Sigmoid colon (tissue), 7 donors: Measurements from ENCODE around the gene NRXN3. TPM values are rescaled to one million over a fixed set of nuclear protein-coding genes. Genes with fewer than 3 reads are reported as not detected.
"Not testable (repeated sequence)": the region's sequence is repeated elsewhere in the genome, so short reads cannot be mapped to it uniquely, and the experiment has no call there.

Experiments
- DNase-seq: peaks from one replicate; pipeline ENCODE4 v3.0.0-alpha.2; 2019
- H3K27ac ChIP-seq, 4 donors: fragments of 200-600 bp; sonication (generic); one replicate each; pipeline ENCODE4 v1.5.1; 2016 to 2019; ENCODE audit warnings: mild to moderate bottlenecking in 1 of 4
- H3K27me3 ChIP-seq, 3 donors: fragments of 200-600 bp; sonication (generic); one replicate each; pipeline ENCODE4 v1.5.1; 2019; ENCODE audit warnings: mild to moderate bottlenecking in 1 of 3
- H3K36me3 ChIP-seq, 4 donors: fragments of 200-600 bp; sonication (generic); one replicate each; pipeline ENCODE4 v1.5.1; 2016 to 2019
- H3K4me1 ChIP-seq, 4 donors: fragments of 200-600 bp; sonication (generic); one replicate each; pipeline ENCODE4 v1.5.1; 2017 to 2019
- H3K4me3 ChIP-seq, 4 donors: fragments of 200-600 bp; sonication (generic); one replicate each; pipeline ENCODE4 v1.5.1; 2017 to 2019; ENCODE audit warnings: mild to moderate bottlenecking in 2 of 4, moderate library complexity in 1 of 4
- H3K9me3 ChIP-seq, 4 donors: fragments of 200-600 bp in 3 of 4; sonication (generic) in 3 of 4; one replicate each; pipeline versions ENCODE4 v1.5.1 to v1.6.1; 2013 to 2019
- EP300 ChIP-seq, 4 donors: sonication (generic); formaldehyde crosslinking; IDR thresholded peaks; one replicate each; pipeline ENCODE4 v1.6.1; 2017; ENCODE audit warnings: antibody characterized with exemption in 4 of 4
- POLR2A ChIP-seq, 2 donors: fragments of 450-650 bp; IDR thresholded peaks; one replicate each; pipeline ENCODE4 v1.6.1; 2016; ENCODE audit warnings: antibody characterized with exemption in 2 of 2, mild to moderate bottlenecking in 2 of 2, moderate library complexity in 2 of 2
- POLR2AphosphoS5 ChIP-seq, 4 donors: sonication (generic); formaldehyde crosslinking; IDR thresholded peaks; one replicate each; pipeline ENCODE4 v1.6.1; 2017; ENCODE audit warnings: antibody characterized with exemption in 4 of 4
- WGBS, 2 donors: extraction: QIAGEN DNeasy Blood & Tissue Kit; methylation state at CpG; one replicate each; pipeline ENCODE4 v1.1.7; 2013; 5-methylcytosine and 5-hydroxymethylcytosine counted together
- intact Hi-C: fragments of 100-400 bp; cut with DNase I; formaldehyde crosslinking; loops from one replicate; pipeline ENCODE4 v1.15.1; 2023
- polyA plus RNA-seq, 3 donors: library from polyadenylated mRNA; stranded (reverse); fragments of 200-250 nt; gene quantifications; one replicate each; pipeline ENCODE4 v1.2.3, GENCODE V29; 2013
- total RNA-seq, 4 donors: library from RNA; depleted of rRNA; stranded (reverse); fragments of >200 nt; gene quantifications; one replicate each; pipeline ENCODE4 v1.1.0, GENCODE V29; 2016
- TF ChIP-seq, protein P1 (sequence below), 4 experiments: fragments of 450-650 bp in 3 of 4; fragments of 200-600 bp in 1 of 4; IDR thresholded peaks; one replicate each; pipeline ENCODE4 v1.5.1; 2016 to 2019; ENCODE audit warnings: antibody characterized with exemption in 4 of 4, mild to moderate bottlenecking in 3 of 4, moderate library complexity in 2 of 4
- donor health status: healthy with polysubstance abuse.
- donor health status: Bipolar disorder and iron deficiency.
- donor health status: healthy.

Gene NRXN3
- total and polyA plus RNA-seq, 7 donors = 0.23 to 46.3 (median 23.2) TPM

DNA sequence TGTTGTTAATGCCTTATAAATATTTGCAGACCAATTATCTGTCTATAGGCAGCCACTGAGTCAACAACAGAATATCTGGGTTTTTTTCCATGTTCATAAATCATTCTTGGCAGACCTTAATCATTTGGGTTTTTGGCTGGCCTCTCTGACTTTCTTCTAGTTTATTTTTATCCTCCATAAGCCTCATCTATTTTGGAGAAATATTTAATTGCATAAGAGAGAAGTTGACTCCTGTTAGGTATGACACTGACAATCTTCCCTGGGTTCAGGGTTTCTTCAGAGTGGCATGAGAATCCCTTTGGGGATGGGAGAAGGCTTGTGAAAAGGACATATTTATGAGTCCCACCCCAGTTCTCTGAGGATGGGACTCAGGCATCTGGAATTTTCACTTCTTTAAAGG is 299.8 kb downstream of the NRXN3 start:
- intact Hi-C loops = no loop called here
- Histone ChIP-seq H3K4me3 (no peak overlapping the region), H3K9me3 (peaks cover 0 to 6% (median 0%) of the 10 kb centered on the region in 4 donors), H3K27me3 (no peaks in the 10 kb centered on the region), H3K36me3 (no peaks in the 10 kb centered on the region), H3K4me1 (no peaks in the 10 kb centered on the region), H3K27ac (no peak overlapping the region)
- no peak for DNase-seq
- TF ChIP-seq EP300 (IDR thresholded peaks at IDR 0.05) = no peak
- TF ChIP-seq POLR2A (IDR thresholded peaks at IDR 0.05) = no peak
- TF ChIP-seq, protein P1, sequence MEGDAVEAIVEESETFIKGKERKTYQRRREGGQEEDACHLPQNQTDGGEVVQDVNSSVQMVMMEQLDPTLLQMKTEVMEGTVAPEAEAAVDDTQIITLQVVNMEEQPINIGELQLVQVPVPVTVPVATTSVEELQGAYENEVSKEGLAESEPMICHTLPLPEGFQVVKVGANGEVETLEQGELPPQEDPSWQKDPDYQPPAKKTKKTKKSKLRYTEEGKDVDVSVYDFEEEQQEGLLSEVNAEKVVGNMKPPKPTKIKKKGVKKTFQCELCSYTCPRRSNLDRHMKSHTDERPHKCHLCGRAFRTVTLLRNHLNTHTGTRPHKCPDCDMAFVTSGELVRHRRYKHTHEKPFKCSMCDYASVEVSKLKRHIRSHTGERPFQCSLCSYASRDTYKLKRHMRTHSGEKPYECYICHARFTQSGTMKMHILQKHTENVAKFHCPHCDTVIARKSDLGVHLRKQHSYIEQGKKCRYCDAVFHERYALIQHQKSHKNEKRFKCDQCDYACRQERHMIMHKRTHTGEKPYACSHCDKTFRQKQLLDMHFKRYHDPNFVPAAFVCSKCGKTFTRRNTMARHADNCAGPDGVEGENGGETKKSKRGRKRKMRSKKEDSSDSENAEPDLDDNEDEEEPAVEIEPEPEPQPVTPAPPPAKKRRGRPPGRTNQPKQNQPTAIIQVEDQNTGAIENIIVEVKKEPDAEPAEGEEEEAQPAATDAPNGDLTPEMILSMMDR (IDR thresholded peaks at IDR 0.05) = no peak
- TF ChIP-seq POLR2AphosphoS5 (IDR thresholded peaks at IDR 0.05) = no peak

DNA sequence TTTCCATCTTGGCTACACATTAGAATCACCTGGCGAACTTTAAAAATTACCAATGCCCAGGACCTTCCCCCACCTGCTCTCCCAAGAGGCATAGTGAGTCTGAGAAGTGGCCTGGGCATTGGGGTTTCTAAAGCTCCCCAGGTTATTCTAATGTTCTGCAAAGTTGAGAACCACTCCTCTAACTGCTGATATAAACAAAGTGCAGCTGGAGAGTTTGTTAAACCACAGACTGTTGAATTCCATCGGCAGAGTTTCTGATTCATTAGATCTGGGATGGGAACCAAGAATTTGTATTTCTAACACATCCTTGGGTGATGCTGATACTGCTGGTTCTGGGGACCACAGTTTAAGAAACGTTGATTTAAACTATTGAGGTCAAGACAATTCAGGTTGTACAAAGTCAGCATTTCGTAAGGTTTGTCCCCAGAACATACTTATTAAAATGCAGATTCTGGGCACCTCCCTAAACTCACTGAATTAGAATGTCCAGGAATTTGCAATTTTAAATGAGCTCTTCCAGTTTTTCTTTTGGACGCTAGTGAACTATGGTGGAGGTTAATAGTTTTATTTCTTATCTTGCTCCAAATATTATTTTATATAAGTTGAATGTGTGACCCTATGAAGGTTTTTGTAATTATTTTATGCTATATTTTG is 309.1 kb downstream of the NRXN3 start:
- H3K27ac ChIP-seq = no peak overlapping the region
- no peaks in the 10 kb centered on the region for H3K27me3 ChIP-seq
- intact Hi-C loops = no loop called here
- no peak for DNase-seq
- TF ChIP-seq POLR2AphosphoS5 (IDR thresholded peaks at IDR 0.05) = no peak
- TF ChIP-seq POLR2A (IDR thresholded peaks at IDR 0.05) = no peak
- TF ChIP-seq, protein P1 (IDR thresholded peaks at IDR 0.05) = no peak
- no peak for TF ChIP-seq EP300 (IDR thresholded peaks at IDR 0.05)
- no peaks in the 10 kb centered on the region for H3K4me1 ChIP-seq
- 72 to 75% methylated on average over 5 of the region's 5 CpGs for WGBS, 2 donors
- no peaks in the 10 kb centered on the region for H3K36me3 ChIP-seq
- no peaks in the 10 kb centered on the region for H3K9me3 ChIP-seq
- H3K4me3 ChIP-seq = no peak overlapping the region

DNA sequence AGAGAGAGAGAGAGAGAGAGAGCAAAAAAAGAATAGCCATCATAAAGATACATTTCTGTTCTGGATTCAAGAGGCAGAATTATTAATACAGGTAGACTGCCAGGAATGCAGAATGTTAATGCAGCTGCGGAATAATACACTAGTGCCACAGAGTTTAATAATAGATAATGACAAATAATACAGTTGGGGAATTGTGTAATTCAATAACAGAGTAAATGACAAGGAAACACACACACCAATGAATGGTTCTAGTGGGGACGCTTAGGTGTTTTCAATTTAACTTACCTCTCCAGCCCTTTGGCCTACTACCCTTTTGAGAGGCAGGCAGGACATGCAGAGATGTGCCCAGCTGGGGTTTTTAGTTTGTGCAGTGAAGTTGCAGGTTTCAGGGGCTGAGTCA is 313.9 kb downstream of the NRXN3 start:
- no peak overlapping the region for H3K27ac ChIP-seq
- WGBS, 2 donors = 84 to 90% methylated on average over 2 of the region's 2 CpGs
- no peaks in the 10 kb centered on the region for H3K9me3 ChIP-seq
- H3K4me1 ChIP-seq = no peaks in the 10 kb centered on the region
- no peak overlapping the region for H3K4me3 ChIP-seq
- TF ChIP-seq POLR2AphosphoS5 (IDR thresholded peaks at IDR 0.05) = no peak
- no peak for TF ChIP-seq POLR2A (IDR thresholded peaks at IDR 0.05)
- TF ChIP-seq EP300 (IDR thresholded peaks at IDR 0.05) = no peak
- TF ChIP-seq, protein P1 (IDR thresholded peaks at IDR 0.05) = no peak
- no peaks in the 10 kb centered on the region for H3K27me3 ChIP-seq
- no peaks in the 10 kb centered on the region for H3K36me3 ChIP-seq
- intact Hi-C loops = no loop called here
- DNase-seq = no peak

DNA sequence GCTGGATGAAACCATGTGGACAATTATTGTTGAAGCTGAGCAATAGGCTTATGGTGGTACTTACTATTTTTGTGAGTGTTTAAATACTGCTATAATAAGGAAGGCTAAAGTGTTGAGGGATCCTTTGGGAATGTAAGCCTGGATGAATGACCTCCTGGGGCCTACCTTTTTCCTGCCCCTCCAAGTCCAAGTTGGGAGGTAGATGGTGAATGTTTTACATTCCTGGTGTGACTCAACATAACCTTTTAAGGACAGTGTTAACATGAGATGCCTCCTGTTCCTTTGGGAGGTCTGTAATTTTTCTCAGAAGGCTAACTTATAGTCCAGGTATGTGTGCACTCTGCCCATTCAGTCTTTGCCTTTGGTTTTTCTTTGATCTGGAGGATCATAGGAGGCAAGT is 315.9 kb downstream of the NRXN3 start:
- no peaks in the 10 kb centered on the region for H3K4me1 ChIP-seq
- intact Hi-C loops = no loop called here
- H3K36me3 ChIP-seq = no peaks in the 10 kb centered on the region
- no peaks in the 10 kb centered on the region for H3K27me3 ChIP-seq
- no peak overlapping the region for H3K27ac ChIP-seq
- DNase-seq = no peak
- H3K4me3 ChIP-seq = no peak overlapping the region
- H3K9me3 ChIP-seq = no peaks in the 10 kb centered on the region
- TF ChIP-seq POLR2A (IDR thresholded peaks at IDR 0.05) (no peak), POLR2AphosphoS5 (IDR thresholded peaks at IDR 0.05) (no peak), EP300 (IDR thresholded peaks at IDR 0.05) (no peak)
- TF ChIP-seq, protein P1 (IDR thresholded peaks at IDR 0.05) = no peak

DNA sequence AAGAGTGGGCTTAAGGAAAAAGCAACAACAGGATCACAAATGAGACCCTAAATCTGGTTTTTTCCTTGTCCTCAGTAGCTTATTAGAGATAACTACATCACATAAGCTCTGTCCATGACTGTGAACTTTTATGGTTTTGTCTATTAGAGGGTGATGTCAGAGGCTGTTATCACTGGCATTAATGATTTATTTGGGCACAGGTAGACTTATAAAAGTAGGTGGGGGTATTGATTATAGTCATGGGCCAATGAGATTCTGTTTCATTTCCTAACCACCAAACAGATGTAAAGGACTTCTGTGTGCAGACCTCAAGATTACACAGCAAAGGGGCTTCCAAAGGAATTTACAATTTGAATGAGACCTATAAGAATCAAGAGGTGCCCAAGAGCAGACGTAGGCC is 316.4 kb downstream of the NRXN3 start:
- H3K36me3 ChIP-seq = no peaks in the 10 kb centered on the region
- intact Hi-C loops = no loop called here
- H3K9me3 ChIP-seq = no peaks in the 10 kb centered on the region
- TF ChIP-seq, protein P1 (IDR thresholded peaks at IDR 0.05) = no peak
- TF ChIP-seq POLR2AphosphoS5 (IDR thresholded peaks at IDR 0.05) = no peak
- TF ChIP-seq EP300 (IDR thresholded peaks at IDR 0.05) = no peak
- TF ChIP-seq POLR2A (IDR thresholded peaks at IDR 0.05) = no peak
- H3K27ac ChIP-seq = no peak overlapping the region
- no peaks in the 10 kb centered on the region for H3K4me1 ChIP-seq
- WGBS, 2 donors = 76 to 77% methylated on average over 1 of the region's 1 CpG
- H3K27me3 ChIP-seq = no peaks in the 10 kb centered on the region
- DNase-seq = no peak
- no peak overlapping the region for H3K4me3 ChIP-seq

DNA sequence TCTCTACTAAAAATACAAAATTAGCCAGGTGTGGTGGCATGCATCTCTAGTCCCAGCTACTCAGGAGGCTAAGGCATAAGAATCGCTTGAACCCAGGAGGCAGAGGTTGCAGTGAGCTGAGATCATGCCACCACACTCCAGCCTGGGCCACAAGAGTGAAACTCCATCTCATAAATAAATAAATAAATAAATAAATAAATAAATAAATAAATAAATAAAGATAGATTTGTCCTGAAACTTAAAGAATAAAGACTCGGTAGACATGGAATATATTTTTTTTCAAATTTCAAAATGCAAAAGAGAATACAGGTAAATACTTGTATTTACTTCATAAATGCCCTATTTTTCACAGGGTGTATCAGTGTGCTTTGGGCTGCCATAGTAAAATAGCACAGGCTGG is 317.4 kb downstream of the NRXN3 start:
- H3K27ac ChIP-seq, H3K9me3 ChIP-seq, H3K4me1 ChIP-seq, H3K4me3 ChIP-seq, DNase-seq, intact Hi-C loops, H3K27me3 ChIP-seq, H3K36me3 ChIP-seq: not testable (repeated sequence)
- WGBS, 2 donors = 44 to 48% methylated on average over 2 of the region's 2 CpGs
